Transverse colon (tissue), 4 donors: ENCODE data around the gene CCBE1.

Experiments
- POLR2A ChIP-seq: fragments of 450-650 bp; IDR thresholded peaks from one replicate; pipeline ENCODE4 v1.6.1; 2016; ENCODE audit warnings: antibody characterized with exemption, mild to moderate bottlenecking, moderate library complexity
- POLR2AphosphoS5 ChIP-seq, 3 donors: sonication (generic); formaldehyde crosslinking; IDR thresholded peaks; one replicate each; pipeline ENCODE4 v1.6.1; 2016; ENCODE audit warnings: antibody characterized with exemption in 3 of 3
- TF ChIP-seq, protein P1 (sequence below), 5 experiments: fragments of 200-600 bp in 3 of 5; fragments of 450-650 bp in 2 of 5; sonication (generic) in 3 of 5; IDR thresholded peaks; 1 replicate in 2 of 5; 2 replicates in 3 of 5; pipeline ENCODE4 v1.5.1; 2016 to 2017; ENCODE audit warnings: antibody characterized with exemption in 5 of 5, inconsistent platforms in 3 of 5, mild to moderate bottlenecking in 2 of 5, moderate library complexity in 1 of 5

DNA sequence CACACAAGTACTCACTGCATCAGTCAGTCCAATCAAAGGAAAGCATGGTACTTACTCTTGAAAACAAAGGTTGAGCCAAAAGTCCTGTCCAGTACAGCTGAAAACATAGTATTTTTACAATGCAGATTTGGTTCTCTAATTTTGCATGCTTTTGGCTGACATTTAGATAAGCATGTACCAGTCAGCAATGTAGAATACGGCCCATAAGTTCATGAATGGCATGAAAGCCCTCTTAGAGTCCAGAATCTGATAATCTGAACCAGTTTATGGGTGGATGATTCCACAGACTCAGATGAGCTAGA is 90.2 kb downstream of the CCBE1 start:
- no peak for TF ChIP-seq POLR2A
- TF ChIP-seq POLR2AphosphoS5 (IDR thresholded peaks at IDR 0.05) = no peak
- TF ChIP-seq, protein P1, sequence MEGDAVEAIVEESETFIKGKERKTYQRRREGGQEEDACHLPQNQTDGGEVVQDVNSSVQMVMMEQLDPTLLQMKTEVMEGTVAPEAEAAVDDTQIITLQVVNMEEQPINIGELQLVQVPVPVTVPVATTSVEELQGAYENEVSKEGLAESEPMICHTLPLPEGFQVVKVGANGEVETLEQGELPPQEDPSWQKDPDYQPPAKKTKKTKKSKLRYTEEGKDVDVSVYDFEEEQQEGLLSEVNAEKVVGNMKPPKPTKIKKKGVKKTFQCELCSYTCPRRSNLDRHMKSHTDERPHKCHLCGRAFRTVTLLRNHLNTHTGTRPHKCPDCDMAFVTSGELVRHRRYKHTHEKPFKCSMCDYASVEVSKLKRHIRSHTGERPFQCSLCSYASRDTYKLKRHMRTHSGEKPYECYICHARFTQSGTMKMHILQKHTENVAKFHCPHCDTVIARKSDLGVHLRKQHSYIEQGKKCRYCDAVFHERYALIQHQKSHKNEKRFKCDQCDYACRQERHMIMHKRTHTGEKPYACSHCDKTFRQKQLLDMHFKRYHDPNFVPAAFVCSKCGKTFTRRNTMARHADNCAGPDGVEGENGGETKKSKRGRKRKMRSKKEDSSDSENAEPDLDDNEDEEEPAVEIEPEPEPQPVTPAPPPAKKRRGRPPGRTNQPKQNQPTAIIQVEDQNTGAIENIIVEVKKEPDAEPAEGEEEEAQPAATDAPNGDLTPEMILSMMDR (IDR thresholded peaks at IDR 0.05) = no peak
